Measurements from ENCODE around the gene SCART1.
"Not testable (repeated sequence)": the region's sequence is repeated elsewhere in the genome, so short reads cannot be mapped to it uniquely, and the experiment has no call there.

The SCART1 gene

GRCh38 chr10:133432789-133433188, 21.0 kb upstream of the SCART1 start:
- DNase-seq (ENCODE audit: low read depth) = not testable (repeated sequence)

DNA sequence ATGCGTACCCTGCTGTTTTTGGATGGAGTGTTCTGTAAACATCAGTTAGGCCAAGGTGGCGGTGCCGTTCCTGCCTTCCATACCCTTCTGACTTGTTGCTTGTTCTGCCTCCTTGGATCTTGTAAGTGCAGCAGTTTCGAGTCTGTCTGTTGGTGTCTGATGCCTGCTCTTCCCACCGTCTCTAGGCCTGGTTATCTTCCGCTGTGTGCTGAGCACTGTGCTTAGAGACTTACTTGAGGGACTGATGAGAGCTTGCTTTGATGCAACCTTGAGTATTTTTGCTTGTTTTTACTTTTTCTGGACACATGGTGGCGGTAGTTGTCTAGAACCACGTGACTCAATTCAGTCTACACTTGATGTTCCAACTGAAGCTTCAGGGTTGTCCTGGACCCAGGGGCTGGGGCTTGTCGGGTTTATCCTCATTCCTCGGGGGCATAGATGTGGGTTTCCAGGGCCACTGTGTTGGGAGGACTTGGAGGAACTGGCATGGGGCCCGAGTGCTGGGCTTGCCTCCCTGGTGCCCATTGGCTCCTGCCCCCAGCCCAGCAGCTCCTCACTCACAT, 15.0 kb upstream of the SCART1 start:
- peak; percentile 37 for DNase-seq (ENCODE audit: low read depth)

GRCh38 chr10:133439517-133440461, 14.0 kb upstream of the SCART1 start:
- DNase-seq (ENCODE audit: low read depth) = no peak

DNA sequence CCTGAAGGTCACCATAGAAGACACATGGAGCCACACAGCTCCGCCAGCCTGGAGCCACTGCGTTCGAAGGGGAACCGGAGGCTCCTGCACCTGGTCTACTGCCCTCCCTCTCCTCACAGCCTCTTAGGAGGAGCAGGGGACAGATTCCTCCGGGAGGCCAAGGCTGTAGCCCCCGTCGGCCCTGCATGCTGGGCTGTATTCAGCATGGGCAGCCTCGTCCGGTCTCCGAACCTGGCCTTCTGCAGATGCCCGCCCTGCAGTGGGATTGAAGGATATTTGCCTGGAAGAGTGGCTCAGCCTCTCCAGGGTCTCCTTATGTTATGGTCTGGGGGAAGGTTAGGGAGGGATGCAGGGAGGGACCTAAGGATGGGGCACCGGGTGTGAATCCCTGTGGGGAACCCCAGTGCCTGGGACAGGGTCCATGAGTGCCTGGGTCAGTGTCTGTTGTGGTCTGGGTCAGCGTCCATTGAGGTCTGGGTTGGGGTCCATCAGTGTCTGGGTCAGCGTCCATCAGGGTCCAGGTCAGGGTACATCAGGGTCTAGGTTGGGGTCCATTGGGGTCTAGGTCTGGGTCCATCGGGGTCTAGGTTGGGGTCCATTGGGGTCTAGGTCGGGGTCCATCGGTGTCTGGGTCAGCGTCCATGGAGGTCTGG, 13.0 kb upstream of the SCART1 start:
- DNase-seq (ENCODE audit: low read depth) = no peak

DNA sequence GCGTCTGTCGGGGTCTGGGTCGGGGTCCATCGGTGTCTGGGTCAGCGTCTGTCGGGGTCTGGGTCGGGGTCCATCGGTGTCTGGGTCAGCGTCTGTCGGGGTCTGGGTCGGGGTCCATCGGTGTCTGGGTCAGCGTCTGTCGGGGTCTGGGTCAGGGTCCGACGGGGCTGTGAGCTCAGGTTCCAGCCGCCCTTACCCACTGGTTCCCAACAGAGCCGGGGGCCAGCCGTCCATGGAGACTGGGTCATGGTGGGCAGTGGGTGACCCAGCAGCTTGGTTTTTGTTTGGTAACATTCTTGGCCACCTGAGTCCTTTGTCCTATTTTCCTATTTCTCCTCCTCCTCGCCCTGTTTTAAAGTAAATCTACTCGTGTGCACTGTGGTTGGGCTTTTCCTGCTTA, 12.4 kb upstream of the SCART1 start:
- not testable (repeated sequence) for DNase-seq (ENCODE audit: low read depth)

GRCh38 chr10:133441780-133442179, 12.0 kb upstream of the SCART1 start:
- DNase-seq (ENCODE audit: low read depth) = no peak

- DNase-seq (ENCODE audit: low read depth) = no peak
Measured at GRCh38 chr10:133442191-133442966, 11.4 kb upstream of the SCART1 start.

DNA sequence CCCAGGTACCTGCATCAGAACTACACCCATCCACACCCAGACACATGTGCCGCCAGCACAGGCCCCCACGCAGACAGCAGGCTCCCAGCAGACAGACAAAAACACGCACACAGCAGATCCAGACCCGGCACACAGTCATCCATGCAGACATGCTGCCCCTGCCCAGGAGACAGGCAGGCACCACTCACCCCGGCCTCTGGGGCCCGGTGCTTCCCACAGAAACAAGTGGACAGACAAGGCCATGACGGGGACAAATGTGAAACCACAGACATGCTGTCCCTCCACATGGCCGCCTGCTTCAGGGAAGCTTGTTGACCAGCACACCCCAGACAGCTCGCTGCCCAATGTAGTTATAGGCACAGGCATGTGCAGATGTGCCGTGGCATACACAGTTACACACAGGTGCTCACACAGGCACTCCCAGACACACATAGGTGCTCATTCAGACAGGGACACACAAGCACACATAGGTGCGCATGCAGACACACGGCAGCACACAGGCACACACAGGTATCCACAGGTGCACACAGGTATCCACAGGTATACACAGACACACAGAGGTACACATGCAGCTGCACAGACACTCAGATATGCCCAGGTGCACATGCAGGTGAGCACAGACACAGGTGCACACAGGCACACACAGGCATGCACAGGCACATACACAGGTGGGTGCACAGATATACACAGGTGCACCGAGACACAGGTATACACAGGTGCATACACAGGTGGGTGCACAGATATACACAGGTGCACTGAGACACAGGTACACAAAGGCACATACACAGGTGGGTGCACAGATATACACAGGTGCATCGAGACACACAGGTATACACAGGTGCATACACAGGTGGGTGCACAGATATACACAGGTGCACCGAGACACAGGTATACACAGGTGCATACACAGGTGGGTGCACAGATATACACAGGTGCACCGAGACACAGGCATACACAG, 10.5 kb upstream of the SCART1 start:
- DNase-seq (ENCODE audit: low read depth) = no peak

- no peak for DNase-seq (ENCODE audit: low read depth)
Measured at GRCh38 chr10:133444342-133445267, 9.1 kb upstream of the SCART1 start.

DNA sequence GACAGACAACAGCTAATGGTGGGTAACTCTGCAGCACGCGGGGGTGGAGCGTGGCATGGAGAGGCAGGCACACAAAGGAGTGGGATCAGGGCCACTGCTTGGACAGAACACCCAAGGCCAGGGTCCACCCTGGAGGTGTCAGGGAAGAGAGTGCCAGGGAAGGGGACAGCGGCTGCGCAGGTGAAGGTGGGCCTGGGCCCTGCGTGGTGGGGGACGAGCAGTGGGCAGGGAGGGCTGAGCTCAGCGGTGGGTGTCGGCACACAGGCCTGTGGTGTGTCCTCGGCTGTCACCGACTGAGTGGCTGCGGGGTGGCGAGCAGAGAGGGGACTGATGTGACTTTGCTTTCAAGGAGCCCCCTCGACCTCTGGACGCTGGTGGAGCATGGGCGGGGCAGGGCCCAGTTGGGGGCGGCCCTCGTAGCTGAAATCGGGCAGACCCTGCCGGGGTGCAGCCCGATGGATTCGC, 8.4 kb upstream of the SCART1 start:
- DNase-seq (ENCODE audit: low read depth) = no peak

DNA sequence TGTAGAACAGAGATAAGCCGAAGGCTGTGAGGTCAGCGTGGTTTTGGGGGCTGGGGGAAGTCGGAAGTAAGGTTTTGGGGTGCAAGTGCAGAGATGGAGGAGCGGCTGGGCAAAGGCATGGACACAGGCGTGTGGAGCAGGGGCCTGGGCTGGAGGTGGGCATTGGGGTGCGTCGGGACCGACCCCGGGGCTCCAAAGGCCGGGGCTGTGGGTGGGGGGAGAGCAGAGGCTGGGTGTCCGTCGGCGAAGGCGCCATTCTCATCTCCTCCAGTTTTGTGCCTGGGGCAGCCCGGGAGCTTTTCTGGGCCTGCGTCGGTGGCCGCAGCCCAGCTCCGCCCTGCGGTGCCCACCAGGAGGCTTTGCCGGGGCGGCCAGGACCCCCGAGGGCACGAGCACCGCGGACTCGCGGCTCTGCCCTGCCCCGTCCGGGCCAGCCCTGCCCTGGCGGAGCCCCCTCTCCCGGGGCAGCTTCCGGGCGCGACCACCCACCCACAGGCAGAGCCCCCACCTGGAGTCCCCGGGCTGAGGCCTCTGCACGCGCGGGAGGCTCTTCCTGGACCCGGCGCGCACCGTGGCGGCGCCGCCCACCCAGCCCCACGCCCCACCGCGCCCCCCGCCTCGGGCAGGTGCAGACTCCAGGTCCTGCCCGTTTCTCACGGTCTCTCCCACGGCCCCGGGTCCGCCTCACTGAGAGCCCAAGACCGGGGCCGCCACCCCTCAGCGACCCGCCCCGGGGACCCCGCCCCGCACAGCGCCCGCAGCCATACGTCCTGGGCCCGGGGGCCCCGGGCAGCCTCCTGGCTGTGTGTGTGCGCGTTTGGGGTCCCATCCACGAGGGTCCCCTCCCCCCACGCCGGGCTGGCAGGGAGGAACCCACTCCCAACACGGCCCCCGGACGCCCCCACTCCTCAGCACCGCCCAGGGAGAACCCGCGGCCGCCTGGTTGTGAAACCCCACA, 7.7 kb upstream of the SCART1 start:
- DNase-seq (ENCODE audit: low read depth) = no peak

- no peak for DNase-seq (ENCODE audit: low read depth)
Measured at GRCh38 chr10:133446979-133447378, 6.8 kb upstream of the SCART1 start.

DNA sequence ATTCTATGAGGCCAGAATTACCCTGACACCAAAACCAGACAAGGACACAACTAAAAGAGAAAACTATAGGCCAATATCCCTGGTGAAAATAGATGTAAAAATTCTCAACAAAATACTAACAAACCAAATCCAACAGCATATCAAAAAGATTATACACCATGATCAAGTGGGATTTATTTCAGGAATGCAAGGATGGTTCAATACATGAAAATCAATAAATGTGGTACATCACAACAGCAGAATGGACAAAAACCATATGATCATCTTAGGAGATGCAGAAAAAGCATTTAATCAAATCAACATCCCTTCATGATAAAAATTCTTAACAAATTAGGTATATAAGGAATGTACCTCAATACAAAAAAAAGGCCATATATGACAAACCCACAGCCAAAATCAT, 5.6 kb upstream of the SCART1 start:
- no peak for DNase-seq (ENCODE audit: low read depth)

DNA sequence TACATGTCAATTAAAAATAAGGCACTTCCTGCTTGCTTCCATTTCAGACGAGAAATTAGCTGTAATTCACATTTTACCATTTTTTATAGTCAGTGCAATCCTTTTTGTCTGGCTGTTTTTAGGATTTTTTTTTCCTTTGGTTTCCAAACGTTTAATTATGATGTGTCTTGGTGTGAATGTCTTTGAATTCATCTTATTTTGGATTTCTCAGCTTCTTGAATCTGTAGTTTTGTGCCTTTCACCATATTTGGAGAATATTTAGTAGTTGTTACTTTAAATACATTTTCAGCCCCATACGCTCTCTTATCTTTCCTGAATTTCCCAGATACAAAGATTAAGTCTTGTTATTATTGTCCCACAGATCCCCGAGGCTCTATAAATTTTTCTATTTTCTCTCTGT, 2.4 kb upstream of the SCART1 start:
- DNase-seq (ENCODE audit: low read depth) = no peak

- DNase-seq (ENCODE audit: low read depth) = no peak
Measured at GRCh38 chr10:133452453-133452852, 1.3 kb upstream of the SCART1 start.

GRCh38 chr10:133454204-133454893, 604 bp downstream of the SCART1 start:
- no peak for DNase-seq (ENCODE audit: low read depth)

DNA sequence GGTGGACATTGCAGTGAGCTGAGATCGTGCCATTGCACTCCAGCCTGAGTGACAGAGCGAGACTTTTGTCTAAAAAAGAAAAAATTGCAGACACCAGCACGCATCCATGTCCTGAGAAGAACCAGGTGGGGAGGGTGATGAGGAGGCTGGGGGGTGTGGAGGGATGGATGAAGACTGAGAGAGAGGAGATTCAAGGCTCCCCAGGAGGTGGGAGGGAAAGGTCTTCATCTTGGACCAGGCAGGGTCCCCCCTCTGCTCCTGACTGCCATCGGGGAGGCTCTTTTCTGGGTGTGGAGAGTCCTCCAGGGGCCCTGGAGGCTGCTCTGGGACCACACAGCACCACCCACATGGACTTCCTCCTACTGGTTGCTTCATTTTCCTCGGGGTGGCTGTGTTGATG, 1.5 kb downstream of the SCART1 start:
- no peak for DNase-seq (ENCODE audit: low read depth)

- DNase-seq (ENCODE audit: low read depth) = no peak
Measured at GRCh38 chr10:133455611-133456031, 1.9 kb downstream of the SCART1 start.
